GM04503 (cell line): ENCODE measurements around the gene CNTN5.

Experiments used
- DNase-seq: peaks from one replicate; pipeline ENCODE4 v3.0.0-alpha.2; 2012; ENCODE audit warnings: low read depth

Gene CNTN5

DNA sequence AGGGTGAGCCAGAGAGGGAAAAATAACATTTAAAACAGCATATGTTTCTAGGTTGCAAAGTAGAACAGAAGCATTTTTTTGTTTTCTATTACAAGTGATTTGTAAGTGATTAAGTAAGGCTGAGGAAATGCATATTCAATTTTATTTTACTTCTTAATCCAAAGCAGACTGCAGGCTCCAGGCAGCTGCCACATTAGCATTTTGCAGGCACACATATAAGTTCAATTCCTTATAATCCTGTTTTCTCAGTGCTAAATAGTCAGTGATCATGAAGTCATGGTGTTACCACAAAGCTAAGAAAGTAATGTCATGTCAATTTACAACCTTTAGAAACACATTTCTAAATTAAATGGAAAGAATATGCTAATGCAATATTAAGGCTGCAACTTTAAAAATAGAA, 149.8 kb downstream of the CNTN5 start:
- DNase-seq, result no peak

DNA sequence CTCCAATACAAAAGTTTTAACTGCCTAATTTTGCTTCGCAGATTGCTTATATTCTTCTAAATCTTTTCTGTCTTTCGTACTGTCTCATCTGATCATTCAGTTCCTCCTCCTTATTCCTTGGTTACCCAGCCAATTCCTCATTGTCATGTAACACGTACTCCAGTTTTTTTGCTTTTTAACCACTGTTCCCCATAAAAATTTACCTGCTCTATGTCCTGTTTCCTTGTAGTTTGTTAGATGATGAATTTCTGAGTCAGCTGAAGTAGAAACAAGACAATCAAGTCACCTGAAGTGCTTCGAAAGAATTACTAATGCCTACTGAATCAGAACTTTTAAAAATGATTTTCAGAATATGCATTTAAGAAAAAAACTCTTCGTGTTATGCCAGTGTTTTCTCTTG, 150.6 kb downstream of the CNTN5 start:
- DNase-seq, result no peak

DNA sequence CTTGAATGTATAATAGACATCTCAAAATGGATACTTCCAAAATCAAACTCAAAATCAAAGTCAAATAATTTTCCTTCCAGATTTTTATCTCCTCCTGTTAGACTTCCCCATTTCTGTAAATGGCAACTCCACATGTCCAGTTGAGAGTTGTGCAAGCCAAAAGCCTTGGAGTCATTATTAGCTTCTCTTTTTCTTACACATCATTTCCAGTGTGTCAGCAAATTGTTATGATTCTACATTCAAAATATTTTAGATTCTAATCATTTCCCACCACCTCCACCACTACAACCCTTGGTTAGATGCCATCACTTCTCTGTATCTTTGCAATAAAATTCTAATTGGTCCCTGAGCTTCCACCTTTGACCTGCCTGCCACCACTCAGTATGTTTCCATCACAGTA, 155.7 kb downstream of the CNTN5 start:
- no peak for DNase-seq

DNA sequence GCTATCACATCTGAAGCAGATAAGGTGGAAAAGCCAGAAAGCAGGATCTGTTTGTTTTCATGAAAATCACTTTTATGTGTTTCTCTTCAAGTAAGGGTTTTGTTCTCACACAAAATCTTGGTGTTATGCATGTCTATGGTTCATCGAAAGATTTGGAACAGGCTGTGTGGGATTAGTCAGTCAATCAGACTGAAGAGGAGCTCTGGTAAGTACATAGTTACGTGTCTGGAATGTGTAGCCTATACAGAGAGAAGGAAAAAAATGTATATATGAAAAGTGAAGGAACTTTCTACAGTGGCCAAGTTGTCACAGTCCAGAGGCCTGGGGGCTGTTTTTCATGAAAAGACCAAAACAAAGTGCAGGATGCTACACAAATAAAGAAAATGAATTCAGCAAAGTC, 156.7 kb downstream of the CNTN5 start:
- no peak for DNase-seq

DNA sequence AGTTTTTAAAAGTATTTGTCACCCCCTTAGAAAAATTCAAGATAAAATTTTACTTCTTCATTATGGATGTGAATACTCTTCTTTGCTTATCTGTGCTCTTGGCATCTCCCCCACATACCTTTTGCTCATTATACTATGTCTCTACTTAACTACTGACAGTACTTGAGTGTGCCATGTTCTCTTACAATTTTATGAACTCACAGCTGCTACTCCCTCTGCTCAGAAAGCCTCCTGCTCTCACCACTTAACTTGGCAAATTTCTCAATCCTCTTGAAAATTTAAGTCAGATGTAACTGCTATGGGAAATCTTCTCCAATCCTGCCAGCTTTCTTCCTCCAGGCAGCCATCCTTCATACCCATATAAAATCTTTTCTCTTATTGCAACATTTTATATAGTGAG, 163.4 kb downstream of the CNTN5 start:
- no peak for DNase-seq

DNA sequence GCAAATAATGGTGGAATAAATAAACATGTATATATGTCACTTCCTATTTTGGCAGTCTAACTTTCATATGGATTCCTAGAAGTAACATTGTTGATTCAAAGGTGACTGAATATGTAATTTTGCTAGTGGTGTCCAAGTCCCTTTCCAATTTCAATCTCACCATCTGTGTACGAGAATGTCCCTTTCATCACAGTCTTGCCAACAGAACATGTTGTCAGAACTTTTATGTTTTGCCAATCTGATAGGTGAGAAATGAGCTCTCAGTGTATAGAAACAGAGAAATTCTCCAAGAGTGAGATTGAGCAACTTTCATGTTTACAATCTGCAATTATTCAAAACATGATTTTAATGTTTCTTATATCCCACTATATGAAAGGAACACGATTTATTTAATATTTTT, 167.5 kb downstream of the CNTN5 start:
- DNase-seq, result no peak

DNA sequence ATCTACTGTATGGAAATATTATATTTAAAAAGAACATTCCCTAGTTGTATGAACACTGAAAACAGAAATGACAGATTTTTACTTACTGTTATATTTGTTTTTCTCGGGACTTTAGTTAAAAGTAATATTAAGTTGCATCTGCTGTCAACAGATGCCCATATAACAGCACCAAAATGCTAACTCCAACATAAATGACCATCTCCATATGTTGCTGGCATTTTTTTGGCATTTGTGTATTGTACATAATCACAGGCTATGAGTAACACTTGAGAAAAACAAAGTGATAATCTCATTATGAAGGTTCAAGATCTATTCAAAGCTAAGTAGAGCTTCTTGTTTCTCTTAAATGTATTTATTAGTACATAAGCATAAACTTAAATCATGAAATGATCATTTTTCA, 172.0 kb downstream of the CNTN5 start:
- DNase-seq, result no peak

DNA sequence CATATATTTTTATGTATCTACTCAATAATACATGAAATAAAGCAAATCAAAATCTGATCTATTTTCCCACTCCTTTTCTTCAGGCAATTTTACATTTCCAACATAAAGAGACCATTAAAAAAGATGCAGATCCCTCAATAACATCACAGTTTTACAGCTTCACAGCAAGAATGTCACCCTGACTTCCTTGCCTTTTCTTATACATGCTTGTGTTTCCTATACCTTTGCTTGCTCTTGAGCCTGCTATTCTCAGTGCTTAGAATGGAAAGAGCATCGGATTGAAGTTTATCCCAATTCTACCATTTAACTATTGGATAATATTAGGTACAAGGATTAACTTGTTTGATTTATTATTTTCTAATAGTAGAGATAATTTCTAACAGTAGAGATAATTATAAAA, 176.7 kb downstream of the CNTN5 start:
- DNase-seq, result no peak

DNA sequence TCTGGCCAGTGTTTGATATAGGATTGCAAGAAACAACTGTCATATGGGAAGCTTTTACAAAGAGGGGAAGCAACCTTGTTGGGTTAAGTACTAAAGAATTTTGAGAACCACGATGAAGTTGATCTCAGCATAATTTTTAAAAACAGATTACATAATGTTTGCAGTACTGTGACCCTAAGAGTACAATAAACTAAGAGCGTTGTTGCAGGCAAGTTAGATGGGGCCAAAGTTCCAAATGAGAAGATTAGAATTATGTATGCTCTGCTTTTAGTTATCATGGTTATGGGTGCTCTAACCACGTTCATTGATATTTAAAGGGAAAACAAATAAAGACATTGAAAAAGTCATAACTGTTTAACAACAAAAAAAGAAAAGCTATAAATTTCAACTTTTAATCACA, 177.5 kb downstream of the CNTN5 start:
- DNase-seq, result no peak

DNA sequence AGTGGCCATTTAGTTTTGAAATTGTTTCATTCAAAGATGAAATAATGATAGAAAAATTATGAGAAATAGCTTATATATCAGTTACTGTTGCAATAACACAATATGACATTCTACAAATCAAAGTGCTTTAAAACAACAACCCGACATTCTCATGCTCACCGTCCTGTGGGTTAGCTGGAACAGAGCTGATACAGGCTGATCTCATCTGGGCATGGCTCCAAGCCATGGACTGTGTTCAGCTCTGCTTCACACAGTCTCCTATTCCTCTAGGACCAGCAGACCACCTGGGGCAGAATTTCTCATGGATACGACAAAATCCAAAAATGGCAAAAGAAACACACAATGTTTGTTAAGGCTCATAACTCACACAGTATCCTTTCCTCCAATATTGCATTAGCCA, 178.6 kb downstream of the CNTN5 start:
- no peak for DNase-seq

DNA sequence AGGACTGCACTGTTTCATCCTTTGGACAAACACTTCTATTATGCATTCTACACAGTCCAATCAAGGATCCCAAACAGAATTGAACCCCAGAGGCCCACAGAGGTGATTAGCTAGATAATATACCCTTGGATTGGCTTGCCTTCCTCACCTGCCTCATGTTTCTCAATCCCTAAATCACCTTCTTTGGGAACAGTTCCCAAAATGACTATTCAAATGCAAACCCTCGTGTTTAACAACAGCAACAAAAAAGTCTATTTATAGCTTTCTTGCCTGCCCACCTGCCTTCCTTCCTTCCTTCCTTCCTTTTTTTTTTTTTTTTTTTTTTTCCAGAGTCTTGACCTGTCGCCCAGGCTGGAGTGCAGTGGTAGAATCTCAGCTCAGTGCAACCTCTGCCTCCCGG, 180.0 kb downstream of the CNTN5 start:
- DNase-seq, result no peak

DNA sequence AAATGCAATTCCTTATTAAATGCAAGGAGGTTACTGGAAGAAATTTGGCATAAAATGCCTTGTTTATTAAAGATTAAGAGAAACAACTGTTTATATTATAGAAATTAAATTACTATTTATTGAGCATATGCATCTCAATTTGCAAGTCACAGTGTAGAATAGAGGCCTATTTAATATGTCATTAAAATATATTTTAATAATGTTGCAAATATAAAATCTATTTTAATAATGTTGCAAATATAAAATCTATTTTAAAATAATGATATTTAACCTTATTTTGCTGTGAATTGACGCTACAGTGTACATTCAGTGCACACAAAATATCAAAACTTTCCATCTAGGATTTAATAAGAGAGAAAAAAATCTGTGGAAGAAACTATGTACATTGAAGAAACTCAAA, 188.1 kb downstream of the CNTN5 start:
- no peak for DNase-seq

DNA sequence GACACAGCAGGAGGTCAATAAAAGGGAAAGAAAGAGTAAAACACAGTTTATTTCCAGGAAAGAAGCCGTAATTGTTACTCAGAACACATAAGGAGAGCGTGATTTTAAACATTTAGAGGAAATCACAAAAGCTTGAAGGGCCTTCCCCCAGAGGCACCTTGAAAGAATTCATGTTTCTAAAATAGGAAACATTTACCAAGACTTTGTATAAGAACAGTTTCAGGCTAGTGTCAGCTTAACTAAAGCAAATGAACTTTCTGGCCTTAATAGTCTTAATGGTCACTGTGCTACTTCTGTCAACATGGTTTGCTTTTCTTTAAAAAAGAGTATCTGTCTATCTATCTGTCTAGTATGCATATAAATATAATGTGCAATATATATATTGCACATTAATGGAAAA, 208.8 kb downstream of the CNTN5 start:
- DNase-seq, result no peak

DNA sequence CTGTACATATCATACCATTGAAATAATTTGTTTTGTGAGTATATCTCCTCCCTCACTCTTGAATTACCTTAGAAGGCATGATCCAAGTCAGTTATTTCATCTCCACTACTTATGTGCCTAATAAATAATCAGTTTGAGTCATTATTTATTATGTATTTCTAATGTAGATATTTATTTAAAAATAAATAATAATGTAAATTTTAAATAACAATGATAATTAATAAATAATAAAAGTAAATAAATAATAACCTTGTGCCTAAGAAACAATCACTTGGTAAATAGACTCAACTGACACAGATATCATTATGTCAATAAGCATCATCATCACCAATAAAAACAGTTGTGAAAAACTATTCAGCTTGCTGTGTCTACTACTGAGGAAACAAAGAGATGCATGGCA, 213.8 kb downstream of the CNTN5 start:
- DNase-seq, result no peak

DNA sequence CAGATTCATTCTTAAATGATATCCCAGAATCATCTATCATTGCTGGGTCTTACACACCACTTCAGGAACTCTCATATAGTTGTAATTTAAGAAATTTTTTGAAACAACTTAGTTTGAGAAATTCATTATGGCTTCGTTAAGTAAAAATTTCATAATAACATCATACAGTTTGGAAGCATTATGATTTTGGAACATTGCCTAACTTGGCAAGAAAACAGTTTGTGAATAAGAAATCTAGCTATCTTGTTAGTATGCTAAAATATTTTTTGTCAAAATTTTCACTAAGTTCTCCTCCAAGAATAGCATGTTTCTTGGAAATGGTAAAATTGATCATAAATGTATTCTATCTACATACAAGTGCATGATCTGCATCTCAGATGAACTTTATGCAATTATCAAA, 217.7 kb downstream of the CNTN5 start:
- no peak for DNase-seq

DNA sequence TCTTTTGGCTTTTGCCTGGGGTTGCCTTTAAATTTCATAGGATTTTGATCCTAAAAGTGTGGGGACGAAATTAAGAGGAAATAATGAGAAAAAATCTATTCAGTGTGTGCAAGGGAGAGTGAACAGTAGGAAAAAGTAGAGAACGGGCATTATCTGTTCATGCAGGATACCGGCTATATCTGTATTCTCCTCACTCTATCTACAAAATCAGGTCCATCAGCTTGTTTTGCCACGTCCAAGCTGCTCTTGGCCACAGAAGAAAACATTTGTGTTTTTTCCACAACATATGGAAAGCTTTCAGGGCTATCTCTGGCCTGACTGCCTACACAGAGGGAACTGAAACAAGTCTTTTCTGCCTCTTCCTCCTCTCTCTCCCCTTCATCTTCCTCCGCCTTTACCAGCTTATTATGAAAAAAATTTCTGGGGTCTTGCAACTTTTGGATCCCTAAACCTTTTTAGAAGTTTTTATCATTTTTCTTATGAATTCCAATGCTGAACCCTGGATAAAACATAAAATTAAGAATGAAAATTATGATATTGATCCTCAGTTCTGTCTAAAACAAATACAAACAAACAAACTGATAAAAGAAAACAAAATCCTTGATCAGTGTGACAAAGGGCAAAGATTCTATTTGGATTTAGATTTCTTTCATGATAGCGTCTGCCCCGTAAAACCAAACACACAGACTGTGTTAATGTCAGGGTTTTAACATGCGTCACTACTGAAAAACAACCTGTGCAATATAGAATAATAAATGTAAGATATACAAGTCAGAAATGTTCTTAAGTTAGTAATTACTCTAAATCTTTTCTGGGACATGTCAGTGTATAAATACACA, 219.7 kb downstream of the CNTN5 start:
- no peak for DNase-seq

DNA sequence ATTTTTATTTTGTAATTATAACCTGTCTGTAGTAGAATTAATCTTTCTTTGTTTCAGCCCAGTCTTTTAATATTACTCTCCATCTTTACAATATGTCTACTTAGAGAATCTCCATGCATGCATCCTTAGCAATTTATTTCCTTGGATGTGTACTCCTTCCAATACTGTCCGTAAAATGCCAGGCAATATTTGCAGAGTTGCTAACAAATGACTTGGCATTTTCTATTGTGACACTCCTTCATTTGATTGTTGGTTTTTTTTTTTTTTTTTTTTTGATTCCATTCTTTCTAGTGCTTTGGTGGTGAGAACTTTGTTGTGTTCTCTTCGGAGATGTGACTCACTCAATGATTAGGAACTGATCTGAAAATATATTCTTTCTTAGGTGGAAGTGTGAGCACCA, 220.3 kb downstream of the CNTN5 start:
- no peak for DNase-seq

DNA sequence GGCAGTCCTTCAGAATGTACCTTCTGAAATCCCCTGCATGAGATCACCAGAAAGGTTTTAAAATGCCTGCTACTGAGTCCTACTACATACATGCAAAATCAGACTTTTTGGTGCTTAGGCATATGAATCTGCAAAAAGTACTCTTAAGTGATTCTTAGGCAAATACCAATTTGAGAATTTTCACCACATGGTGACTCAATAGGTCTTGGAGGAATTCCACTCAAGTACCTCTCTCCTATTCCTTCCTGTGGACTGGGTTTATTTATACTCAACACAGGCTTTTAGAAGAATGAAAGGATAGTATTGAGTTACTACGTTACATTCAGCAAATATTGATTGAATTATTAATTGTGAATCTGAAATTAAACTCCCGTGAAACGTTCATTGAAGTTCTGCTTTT, 223.9 kb downstream of the CNTN5 start:
- DNase-seq, result no peak

DNA sequence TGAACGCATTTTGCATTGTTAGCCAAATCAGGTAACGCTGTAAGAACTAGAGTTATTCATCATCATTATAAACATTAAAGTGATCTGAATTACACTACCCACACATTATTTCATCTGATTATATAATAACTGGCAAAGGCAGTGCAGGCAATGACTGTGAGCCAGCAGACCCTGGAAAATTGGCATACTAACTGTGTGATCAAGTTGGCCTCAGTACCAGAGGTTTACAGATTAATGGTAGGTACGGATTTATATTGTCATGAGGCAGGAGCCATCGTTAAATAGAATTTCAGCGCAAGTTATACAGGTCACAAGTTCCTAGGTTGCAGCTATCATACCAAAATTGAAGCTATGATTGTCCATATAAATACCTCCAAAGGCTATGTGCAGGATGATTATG, 225.4 kb downstream of the CNTN5 start:
- no peak for DNase-seq

DNA sequence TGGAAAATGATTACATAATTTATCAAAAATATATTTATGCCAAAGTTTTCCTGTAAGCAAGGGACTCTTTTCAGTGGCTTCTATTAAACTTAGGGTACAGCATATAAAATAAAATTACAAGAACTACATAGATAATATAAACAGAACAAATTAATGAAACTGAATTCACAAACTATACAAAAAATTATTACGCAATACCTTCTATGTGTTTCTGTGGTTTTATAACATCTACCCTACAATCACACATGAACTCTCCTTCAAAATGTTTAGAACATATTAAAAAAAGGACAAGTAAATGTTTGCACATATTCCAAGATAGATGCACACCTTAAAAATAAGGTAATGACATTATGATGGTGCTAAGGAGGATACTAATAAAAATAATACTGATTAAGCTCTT, 235.9 kb downstream of the CNTN5 start:
- no peak for DNase-seq

DNA sequence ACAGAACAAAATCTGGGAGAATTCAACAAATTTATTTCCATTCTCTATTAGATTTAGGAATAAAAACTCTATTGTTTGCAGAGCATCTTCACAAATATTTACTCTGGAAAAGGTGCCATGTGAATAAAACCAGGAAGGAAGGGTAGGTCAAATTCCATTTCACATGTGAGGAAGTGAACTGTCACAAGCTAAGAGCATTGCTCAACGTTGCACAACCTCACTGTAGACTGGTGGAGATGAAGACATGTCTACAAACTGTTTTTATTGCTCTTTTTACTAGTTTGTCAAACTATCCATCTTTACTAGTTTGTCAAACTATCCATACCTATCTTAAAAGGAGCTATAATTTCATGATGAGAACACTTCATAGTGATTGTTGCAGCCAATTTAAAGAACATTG, 236.4 kb downstream of the CNTN5 start:
- no peak for DNase-seq

DNA sequence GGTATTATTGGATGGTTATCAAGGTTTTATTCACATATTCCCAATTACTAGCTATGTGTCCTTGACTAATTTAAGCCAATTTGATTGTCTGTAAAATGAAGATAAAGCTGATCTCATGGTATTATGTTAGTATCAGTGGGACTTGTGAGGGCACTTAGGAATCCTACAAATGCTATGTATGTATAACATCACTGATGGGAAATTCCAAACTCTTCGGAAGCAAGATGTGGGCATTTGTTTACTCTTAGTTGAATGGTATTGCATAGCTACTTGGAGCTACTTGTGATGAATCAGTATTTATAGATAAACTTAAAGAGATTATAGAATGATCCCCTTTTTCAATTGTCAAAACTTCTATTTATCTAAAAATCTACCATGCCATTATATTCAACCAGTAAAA, 239.9 kb downstream of the CNTN5 start:
- DNase-seq, result no peak

DNA sequence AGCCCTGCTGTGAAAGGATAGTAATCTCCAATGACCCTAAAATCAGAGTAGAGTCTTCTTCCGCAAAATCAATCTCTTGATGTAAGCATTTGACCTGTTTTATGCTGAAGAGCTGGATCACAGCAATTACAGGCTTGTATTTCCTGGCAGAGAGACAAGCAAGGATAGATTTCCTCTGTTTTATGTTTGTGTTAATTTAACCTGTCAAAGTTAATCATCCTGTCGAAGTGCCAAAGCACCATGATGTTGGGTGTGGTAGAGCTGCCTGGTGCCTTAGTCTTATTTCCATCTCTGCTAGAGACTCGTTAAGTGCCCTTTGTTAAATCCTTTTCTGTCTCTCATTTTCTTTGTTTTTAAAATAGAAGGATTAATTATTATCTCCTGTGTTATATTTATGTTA, 248.1 kb downstream of the CNTN5 start:
- DNase-seq, result no peak

DNA sequence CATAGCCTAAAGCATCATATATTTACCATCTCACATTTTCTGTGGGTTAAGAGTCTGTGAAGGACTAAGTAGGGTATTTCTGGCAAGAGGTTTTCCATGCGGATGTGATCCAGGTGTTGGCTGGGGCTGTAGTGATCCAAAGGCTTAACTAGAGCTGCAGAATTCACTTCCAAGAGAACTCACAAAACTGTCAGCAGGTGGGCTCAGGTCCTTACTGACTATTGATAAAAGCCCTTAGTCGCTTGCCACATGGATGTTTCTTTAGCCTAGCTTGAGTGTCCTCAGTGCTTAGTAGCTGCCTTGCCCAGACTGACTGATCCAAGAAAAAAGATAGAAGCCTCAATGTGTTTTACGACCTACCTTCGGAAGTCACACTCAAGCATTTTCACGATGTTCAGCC, 250.8 kb downstream of the CNTN5 start:
- DNase-seq, result no peak

DNA sequence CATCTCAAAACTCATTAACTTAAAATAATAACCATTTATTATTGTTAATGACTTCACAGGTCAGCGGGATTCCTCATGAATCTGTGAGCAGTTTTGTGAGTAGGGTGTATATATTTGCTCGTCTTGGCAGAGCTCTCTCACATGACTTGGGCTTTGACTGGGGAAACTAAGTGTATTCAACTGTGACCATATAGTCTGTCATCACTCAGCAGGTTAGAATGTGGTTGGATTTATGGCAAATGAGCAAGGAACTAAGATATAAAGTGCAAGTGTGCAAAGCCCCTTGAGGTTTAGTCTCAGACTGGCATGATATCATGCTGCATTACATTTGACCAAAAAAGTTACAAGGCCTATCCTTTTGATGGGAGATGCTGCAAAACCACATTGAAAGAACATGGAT, 254.8 kb downstream of the CNTN5 start:
- no peak for DNase-seq
